ENCODE results near the gene TTC5.
"Not testable (repeated sequence)": the region's sequence is repeated elsewhere in the genome, so short reads cannot be mapped to it uniquely, and the experiment has no call there.

Gene TTC5

DNA sequence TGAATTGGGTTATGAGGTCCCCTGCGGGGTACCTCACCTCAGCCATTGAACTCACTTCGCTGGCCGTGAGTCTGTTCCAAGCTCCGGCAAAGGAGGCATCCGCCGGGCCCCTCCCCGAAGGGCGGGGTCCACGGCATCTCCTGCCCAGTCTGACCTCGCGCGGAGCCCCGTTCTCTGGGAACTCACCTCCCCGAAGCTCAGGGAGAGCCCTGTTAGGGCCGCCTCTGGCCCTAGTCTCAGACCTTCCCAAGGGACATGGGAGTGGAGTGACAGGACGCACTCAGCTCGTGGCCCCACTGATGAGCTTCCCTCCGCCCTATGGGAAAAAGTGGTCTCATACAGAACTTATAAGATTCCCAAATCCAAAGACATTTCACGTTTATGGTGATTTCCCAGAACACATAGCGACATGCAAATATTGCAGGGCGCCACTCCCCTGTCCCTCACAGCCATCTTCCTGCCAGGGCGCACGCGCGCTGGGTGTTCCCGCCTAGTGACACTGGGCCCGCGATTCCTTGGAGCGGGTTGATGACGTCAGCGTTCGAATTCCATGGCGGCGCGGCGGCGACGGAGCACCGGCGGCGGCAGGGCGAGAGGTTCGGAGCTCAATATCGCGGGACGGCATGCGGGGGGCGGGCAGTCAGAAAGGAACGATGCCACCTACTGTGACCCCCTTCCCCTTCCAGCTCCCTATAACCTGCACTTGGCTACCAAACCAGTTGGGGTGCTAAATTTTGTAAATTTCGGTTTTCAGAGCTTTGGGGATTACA is 37.5 kb upstream of the TTC5 start, which contains the start of gene PARP2:
PARP2 (plus strand) TSS at position 544 of the 770 bp plus-strand sequence; CDS start at position 551, 7 bp downstream.
- TF ChIP-seq, protein P1, sequence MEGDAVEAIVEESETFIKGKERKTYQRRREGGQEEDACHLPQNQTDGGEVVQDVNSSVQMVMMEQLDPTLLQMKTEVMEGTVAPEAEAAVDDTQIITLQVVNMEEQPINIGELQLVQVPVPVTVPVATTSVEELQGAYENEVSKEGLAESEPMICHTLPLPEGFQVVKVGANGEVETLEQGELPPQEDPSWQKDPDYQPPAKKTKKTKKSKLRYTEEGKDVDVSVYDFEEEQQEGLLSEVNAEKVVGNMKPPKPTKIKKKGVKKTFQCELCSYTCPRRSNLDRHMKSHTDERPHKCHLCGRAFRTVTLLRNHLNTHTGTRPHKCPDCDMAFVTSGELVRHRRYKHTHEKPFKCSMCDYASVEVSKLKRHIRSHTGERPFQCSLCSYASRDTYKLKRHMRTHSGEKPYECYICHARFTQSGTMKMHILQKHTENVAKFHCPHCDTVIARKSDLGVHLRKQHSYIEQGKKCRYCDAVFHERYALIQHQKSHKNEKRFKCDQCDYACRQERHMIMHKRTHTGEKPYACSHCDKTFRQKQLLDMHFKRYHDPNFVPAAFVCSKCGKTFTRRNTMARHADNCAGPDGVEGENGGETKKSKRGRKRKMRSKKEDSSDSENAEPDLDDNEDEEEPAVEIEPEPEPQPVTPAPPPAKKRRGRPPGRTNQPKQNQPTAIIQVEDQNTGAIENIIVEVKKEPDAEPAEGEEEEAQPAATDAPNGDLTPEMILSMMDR (IDR thresholded peaks at IDR 0.05; ENCODE audit: low read depth, low read length) = no peak
- peak; percentile 99 for DNase-seq (ENCODE audit: extremely low read depth, low read depth)

DNA sequence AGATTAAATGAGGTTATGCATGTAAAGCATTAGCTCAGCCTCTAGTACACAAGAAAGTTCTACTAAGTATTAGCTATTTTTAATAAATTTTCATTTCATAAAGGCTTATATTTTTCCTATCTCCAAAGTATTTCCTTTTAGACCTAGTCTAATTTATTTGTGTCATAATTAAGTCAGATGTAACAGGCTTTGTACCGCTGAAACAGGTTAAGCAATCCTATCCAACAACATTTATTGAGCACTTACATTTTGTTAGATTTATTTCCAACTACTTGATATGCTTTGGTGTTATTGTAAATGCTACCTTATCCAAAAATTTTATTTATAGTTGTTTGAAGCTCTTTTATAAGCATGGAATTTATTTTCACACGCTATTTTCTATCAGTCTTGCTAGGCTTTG is 35.9 kb upstream of the TTC5 start:
- TF ChIP-seq, protein P1 (IDR thresholded peaks at IDR 0.05; ENCODE audit: low read depth, low read length) = no peak
- no peak for DNase-seq (ENCODE audit: extremely low read depth, low read depth)

DNA sequence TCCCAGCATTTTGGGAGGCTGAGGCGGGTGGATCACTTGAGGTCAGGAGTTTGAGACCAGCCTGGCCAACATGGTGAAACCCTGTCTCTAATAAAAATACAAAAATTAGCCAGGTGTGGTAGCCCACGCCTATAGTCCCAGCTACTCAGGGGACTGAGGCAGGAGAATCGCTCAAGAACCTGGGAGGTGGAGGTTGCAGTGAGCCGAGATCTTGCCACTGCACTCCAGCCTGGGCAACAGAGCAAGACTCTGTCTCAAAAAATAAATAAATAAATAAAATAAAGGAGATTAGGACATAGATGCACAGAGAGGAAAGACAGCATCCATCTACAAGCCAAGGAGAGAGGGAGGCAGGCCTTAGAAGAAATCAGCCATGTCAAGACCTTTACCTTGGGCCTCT is 35.3 kb upstream of the TTC5 start:
- DNase-seq (ENCODE audit: extremely low read depth, low read depth) = not testable (repeated sequence)

DNA sequence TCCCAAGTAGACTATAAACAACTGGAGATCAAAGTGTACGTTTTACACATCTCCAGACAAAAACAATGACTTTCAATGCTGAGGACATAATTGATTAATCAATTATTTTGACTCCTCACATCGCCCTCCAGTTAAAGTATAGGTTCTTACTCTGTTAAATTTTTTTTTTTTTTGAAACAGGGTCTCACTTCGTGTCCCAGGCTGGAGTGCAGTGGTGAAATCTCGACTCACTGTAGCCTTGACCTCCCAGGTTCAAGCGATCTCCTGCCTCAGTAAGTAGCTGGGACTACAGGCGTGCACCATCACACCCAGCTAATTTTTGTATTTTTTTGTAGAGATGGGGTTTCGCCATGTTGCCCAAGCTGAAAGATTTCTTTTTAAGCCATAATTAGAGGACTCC is 28.3 kb upstream of the TTC5 start:
- TF ChIP-seq, protein P1 (IDR thresholded peaks at IDR 0.05; ENCODE audit: low read depth, low read length) = no peak
- DNase-seq (ENCODE audit: extremely low read depth, low read depth) = no peak

DNA sequence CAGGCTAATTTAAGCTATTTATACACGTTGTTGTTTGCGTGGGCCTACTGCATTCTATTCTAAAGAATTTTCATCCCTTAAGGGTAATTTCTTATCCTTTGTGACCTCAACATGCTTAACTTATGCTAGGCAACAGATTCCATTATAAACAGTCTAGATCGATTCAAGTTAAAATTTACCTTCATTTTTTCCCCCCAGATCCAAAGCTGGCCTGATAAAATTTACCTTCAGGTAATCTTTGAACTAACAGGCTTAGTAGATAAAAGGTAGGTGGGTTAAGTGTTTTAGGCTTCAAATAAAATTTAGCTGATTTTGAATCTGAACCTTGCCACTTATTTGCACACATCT is 27.7 kb upstream of the TTC5 start:
- no peak for DNase-seq (ENCODE audit: extremely low read depth, low read depth)
- TF ChIP-seq, protein P1 (IDR thresholded peaks at IDR 0.05; ENCODE audit: low read depth, low read length) = no peak

DNA sequence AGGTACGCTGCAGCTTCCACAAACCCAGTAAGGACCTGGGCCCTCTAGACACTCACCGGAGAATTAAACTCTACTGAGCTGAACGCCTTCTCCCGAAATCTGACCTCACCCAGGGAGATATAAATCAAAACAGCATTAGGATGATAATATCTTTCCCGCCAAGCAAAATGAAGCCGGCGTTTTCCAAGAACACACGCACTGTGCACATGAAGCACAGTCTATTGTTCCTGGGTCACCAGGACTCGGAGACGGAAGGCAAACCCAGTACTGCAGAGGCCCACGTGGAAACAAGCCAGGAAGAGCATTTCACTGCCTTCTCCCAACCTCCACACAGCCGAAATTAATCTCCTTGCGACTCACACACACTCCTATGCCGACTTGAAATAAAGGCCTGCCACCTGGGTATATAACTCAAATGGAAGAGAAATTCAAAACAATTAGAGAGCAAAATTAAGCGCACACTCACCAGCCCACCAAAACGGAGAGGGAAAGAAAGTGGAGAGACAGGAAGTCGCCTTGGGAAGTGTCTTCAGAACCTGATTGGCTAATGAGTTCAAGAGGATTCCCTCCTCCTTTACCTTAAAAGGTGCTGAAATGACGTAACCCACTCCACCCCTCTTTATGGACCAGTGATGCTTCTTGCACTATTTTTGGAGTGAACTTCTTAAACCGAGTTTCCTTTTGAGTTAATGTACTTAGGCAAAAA is 27.2 kb upstream of the TTC5 start, which contains the start of gene CCNB1IP1:
CCNB1IP1 (minus strand) TSS at position 492 of the 706 bp plus-strand sequence. CDS start 16,756 bp downstream, outside the sequence.
- TF ChIP-seq, protein P1 (IDR thresholded peaks at IDR 0.05; ENCODE audit: low read depth, low read length) = no peak
- peak; percentile 51 for DNase-seq (ENCODE audit: extremely low read depth, low read depth)

DNA sequence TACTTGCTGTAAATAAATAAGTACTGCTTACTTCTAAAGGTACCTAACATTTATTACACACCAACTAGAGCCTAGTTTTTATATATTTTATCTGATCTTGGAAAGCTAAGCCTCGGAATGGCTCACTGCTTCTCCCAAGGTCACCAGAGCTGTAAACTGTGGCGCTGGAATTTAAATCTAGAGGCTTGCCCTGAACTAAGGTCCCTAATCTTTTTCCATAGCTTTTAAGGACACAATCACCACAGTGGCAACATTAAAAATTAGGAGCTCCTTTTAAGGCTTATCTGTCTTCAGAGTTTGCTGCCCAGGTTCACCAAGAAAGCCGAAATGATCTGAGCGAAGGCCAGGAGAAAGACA is 26.7 kb upstream of the TTC5 start:
- DNase-seq (ENCODE audit: extremely low read depth, low read depth) = no peak
- TF ChIP-seq, protein P1 (IDR thresholded peaks at IDR 0.05; ENCODE audit: low read depth, low read length) = no peak
